TTC549 (cell line): ENCODE measurements around the gene HLA-DPB1.

Experiments
- FAIRE-seq: peaks from 2 replicates; lab custom pipeline; 2012; peaks lifted over from hg19 to GRCh38; lab: Jason Lieb, UNC

The HLA-DPB1 gene

GRCh38 chr6:33136310-33136900, 60.6 kb downstream of the HLA-DPB1 start:
- no peak for FAIRE-seq
